B cell (primary cell): ENCODE results near the gene CDT1.

Source experiments
- CTCF ChIP-seq: fragments of 200-600 bp; IDR thresholded peaks from one replicate; pipeline ENCODE4 v1.8.0; 2022; ENCODE audit warnings: antibody characterized with exemption, mild to moderate bottlenecking
- EZH2 ChIP-seq: IDR thresholded peaks from 2 replicates; pipeline ENCODE4 v1.6.1; 2012; ENCODE audit warnings: borderline replicate concordance, low read depth, mild to moderate bottlenecking, moderate library complexity, low read length; ENCODE audit not compliant: insufficient read depth, poor library complexity, severe bottlenecking

- TF ChIP-seq CTCF = no peak
- TF ChIP-seq EZH2 = no peak
These were observed 27.8 kb upstream of the CDT1 start for GRCh38 chr16:88775825-88776224.
